GM18858 (cell line): Measurements from ENCODE around the gene NR3C2.
A peak's percentile ranks its signal among the peaks of the same experiment; 100 is the strongest.

Experiments
- ATAC-seq: cut with Tn5 transposase; IDR thresholded peaks from one replicate; pipeline ENCODE4 v1.9.1; 2021; ENCODE audit not compliant: unreplicated experiment

The NR3C2 gene

GRCh38 chr4:148435654-148436406 is 6.4 kb downstream of the NR3C2 start:
- ATAC-seq: no peak

- ATAC-seq: no peak
Measured at GRCh38 chr4:148434075-148434773, 8.0 kb downstream of the NR3C2 start.

GRCh38 chr4:148431401-148431800 is 10.8 kb downstream of the NR3C2 start:
- ATAC-seq: no peak

GRCh38 chr4:148430854-148431253 is 11.4 kb downstream of the NR3C2 start:
- ATAC-seq: no peak

- no peak for ATAC-seq
Measured at GRCh38 chr4:148429206-148429605, 13.0 kb downstream of the NR3C2 start.

- no peak for ATAC-seq
Measured at GRCh38 chr4:148426643-148427042, 15.6 kb downstream of the NR3C2 start.

- ATAC-seq: peak; percentile 60
Measured at GRCh38 chr4:148425327-148426110, 16.7 kb downstream of the NR3C2 start.

GRCh38 chr4:148420397-148420796 is 21.8 kb downstream of the NR3C2 start:
- no peak for ATAC-seq

- ATAC-seq: no peak
Measured at GRCh38 chr4:148415500-148415899, 26.7 kb downstream of the NR3C2 start.

- no peak for ATAC-seq
Measured at GRCh38 chr4:148412460-148412994, 29.7 kb downstream of the NR3C2 start.

GRCh38 chr4:148405161-148405893 is 36.9 kb downstream of the NR3C2 start:
- ATAC-seq: no peak

- ATAC-seq: no peak
Measured at GRCh38 chr4:148398988-148399387, 43.2 kb downstream of the NR3C2 start.

- ATAC-seq: no peak
Measured at GRCh38 chr4:148397771-148398170, 44.4 kb downstream of the NR3C2 start.

- no peak for ATAC-seq
Measured at GRCh38 chr4:148396986-148397673, 45.1 kb downstream of the NR3C2 start.

GRCh38 chr4:148395771-148396170 is 46.4 kb downstream of the NR3C2 start:
- ATAC-seq: no peak

- ATAC-seq: no peak
Measured at GRCh38 chr4:148391056-148391455, 51.2 kb downstream of the NR3C2 start.

GRCh38 chr4:148390311-148390710 is 51.9 kb downstream of the NR3C2 start:
- no peak for ATAC-seq

GRCh38 chr4:148380291-148380690 is 61.9 kb downstream of the NR3C2 start:
- no peak for ATAC-seq

GRCh38 chr4:148376151-148376550 is 66.1 kb downstream of the NR3C2 start:
- no peak for ATAC-seq

GRCh38 chr4:148375584-148375983 is 66.6 kb downstream of the NR3C2 start:
- ATAC-seq: no peak
